Trophoblast cell (in vitro differentiated cells and primary cell): ENCODE data around the gene FCHSD2.

Experiments used
- DNase-seq, 2 donors: peaks; one replicate each; pipeline ENCODE4 v3.0.0-alpha.2; 2016
- H2AFZ ChIP-seq: 2 replicates; pipeline ENCODE4 v1.6.1; 2013; ENCODE audit warnings: low read length, moderate library complexity, mild to moderate bottlenecking; ENCODE audit not compliant: insufficient read depth, poor library complexity
- H2AK5ac ChIP-seq: 2 replicates; pipeline ENCODE4 v1.6.1; 2013; ENCODE audit warnings: mild to moderate bottlenecking, low read length
- H2BK120ac ChIP-seq: 2 replicates; pipeline ENCODE4 v1.6.1; 2013; ENCODE audit warnings: low read length, mild to moderate bottlenecking, moderate library complexity; ENCODE audit not compliant: insufficient read depth, poor library complexity
- H2BK12ac ChIP-seq: 2 replicates; pipeline ENCODE4 v1.6.1; 2013; ENCODE audit warnings: mild to moderate bottlenecking, low read length, moderate library complexity
- H2BK5ac ChIP-seq: 2 replicates; pipeline ENCODE4 v1.6.1; 2013; ENCODE audit warnings: low read length, low read depth, moderate library complexity, mild to moderate bottlenecking; ENCODE audit not compliant: poor library complexity
- H3K14ac ChIP-seq: 2 replicates; pipeline ENCODE4 v1.6.1; 2013; ENCODE audit warnings: mild to moderate bottlenecking, low read length
- H3K18ac ChIP-seq: 2 replicates; pipeline ENCODE4 v1.6.1; 2013; ENCODE audit warnings: mild to moderate bottlenecking, low read length
- H3K23ac ChIP-seq: 2 replicates; pipeline ENCODE4 v1.6.1; 2013; ENCODE audit warnings: low read length
- H3K27ac ChIP-seq: 2 replicates; pipeline ENCODE4 v1.5.1; 2013; ENCODE audit warnings: low read depth, mild to moderate bottlenecking, inconsistent platforms, low read length, moderate library complexity
- H3K27me3 ChIP-seq: 2 replicates; pipeline ENCODE4 v1.6.1; 2013; ENCODE audit warnings: inconsistent platforms, mild to moderate bottlenecking, low read length, moderate library complexity; ENCODE audit not compliant: insufficient read depth
- H3K36me3 ChIP-seq, 2 experiments: 1 replicate in 1 of 2; 2 replicates in 1 of 2; pipeline ENCODE4 v1.6.1; 2013; ENCODE audit warnings: low read length in 2 of 2, mild to moderate bottlenecking in 2 of 2, moderate library complexity in 1 of 2; ENCODE audit not compliant: insufficient read depth in 2 of 2, control insufficient read depth in 1 of 2
- H3K4ac ChIP-seq: 2 replicates; pipeline ENCODE4 v1.6.1; 2013; ENCODE audit warnings: low read depth, mild to moderate bottlenecking, low read length, moderate library complexity
- H3K4me1 ChIP-seq, 2 experiments: 1 replicate in 1 of 2; 2 replicates in 1 of 2; pipeline ENCODE4 v1.6.1; 2013; ENCODE audit warnings: low read length in 2 of 2, mild to moderate bottlenecking in 2 of 2, moderate library complexity in 1 of 2; ENCODE audit not compliant: insufficient read depth in 2 of 2, control insufficient read depth in 1 of 2
- H3K4me2 ChIP-seq: 2 replicates; pipeline ENCODE4 v1.6.1; 2013; ENCODE audit warnings: inconsistent platforms, mild to moderate bottlenecking, low read length, moderate library complexity
- H3K4me3 ChIP-seq: 2 replicates; pipeline ENCODE4 v1.5.1; 2013; ENCODE audit warnings: mild to moderate bottlenecking, low read depth, low read length, inconsistent platforms
- H3K79me1 ChIP-seq: one replicate; pipeline ENCODE4 v1.6.1; 2013; ENCODE audit warnings: low read length
- H3K79me2 ChIP-seq: 2 replicates; pipeline ENCODE4 v1.6.1; 2013; ENCODE audit warnings: low read length, mild to moderate bottlenecking; ENCODE audit not compliant: control insufficient read depth, insufficient read depth, poor library complexity
- H3K9ac ChIP-seq: 2 replicates; pipeline ENCODE4 v1.6.1; 2013; ENCODE audit warnings: mild to moderate bottlenecking, low read length
- H3K9me3 ChIP-seq: 2 replicates; pipeline ENCODE4 v1.6.1; 2013; ENCODE audit warnings: low read depth, mild to moderate bottlenecking, control low read depth, inconsistent platforms, low read length; ENCODE audit not compliant: insufficient read depth
- H4K12ac ChIP-seq: 2 replicates; pipeline ENCODE4 v1.6.1; 2013; ENCODE audit warnings: low read depth, mild to moderate bottlenecking, low read length, moderate library complexity
- H4K8ac ChIP-seq: 2 replicates; pipeline ENCODE4 v1.6.1; 2013; ENCODE audit warnings: low read depth, mild to moderate bottlenecking, low read length, moderate library complexity
- H4K91ac ChIP-seq: one replicate; pipeline ENCODE4 v1.6.1; 2013; ENCODE audit warnings: low read depth, mild to moderate bottlenecking, low read length, moderate library complexity
- WGBS: extraction: QIAGEN DNeasy Blood & Tissue Kit; methylation state at CpG from one replicate; pipeline ENCODE4 v1.1.7; 2013; ENCODE audit warnings: missing lambda C conversion rate; ENCODE audit not compliant: insufficient read length, insufficient coverage; ENCODE audit errors: extremely low coverage; 5-methylcytosine and 5-hydroxymethylcytosine counted together

Gene FCHSD2

DNA sequence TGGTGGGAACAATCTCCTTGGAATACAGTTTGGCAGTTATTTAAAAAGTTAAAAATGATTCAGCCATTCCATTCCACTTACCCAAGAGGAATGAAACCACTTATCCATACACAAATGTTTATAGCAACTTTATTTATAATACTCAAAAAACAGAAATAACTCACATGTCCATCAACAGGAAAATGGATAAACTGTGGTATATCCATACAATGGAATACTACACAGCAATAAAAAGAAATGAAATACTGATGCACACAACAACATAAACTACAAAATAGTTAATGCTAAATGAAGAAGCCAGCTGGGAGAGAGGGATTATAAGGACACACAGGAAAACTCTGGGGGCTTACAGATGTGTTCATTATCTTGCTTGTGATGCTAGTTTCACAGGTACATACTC is 64.7 kb downstream of the FCHSD2 start:
- Histone ChIP-seq H2BK5ac (no peak overlapping the region), H3K79me1 (no peaks in the 10 kb centered on the region), H4K91ac (no peak overlapping the region), H2BK12ac (no peak overlapping the region), H4K12ac (no peak overlapping the region), H3K36me3 (peaks cover 0 to 2% of the 10 kb centered on the region in 2 experiments), H3K4me2 (no peak overlapping the region), H2AFZ (no peak overlapping the region), H3K18ac (no peak overlapping the region), H3K9me3 (no peaks in the 10 kb centered on the region), H3K79me2 (no peaks in the 10 kb centered on the region), H3K4ac (no peak overlapping the region), H3K23ac (no peak overlapping the region), H2AK5ac (no peak overlapping the region), H3K9ac (no peak overlapping the region), H2BK120ac (no peak overlapping the region), H3K4me3 (no peak overlapping the region), H3K27ac (no peak overlapping the region), H3K14ac (no peak overlapping the region), H3K27me3 (no peaks in the 10 kb centered on the region), H4K8ac (no peak overlapping the region), H3K4me1 (no peaks in the 10 kb centered on the region)
- no peak for DNase-seq

DNA sequence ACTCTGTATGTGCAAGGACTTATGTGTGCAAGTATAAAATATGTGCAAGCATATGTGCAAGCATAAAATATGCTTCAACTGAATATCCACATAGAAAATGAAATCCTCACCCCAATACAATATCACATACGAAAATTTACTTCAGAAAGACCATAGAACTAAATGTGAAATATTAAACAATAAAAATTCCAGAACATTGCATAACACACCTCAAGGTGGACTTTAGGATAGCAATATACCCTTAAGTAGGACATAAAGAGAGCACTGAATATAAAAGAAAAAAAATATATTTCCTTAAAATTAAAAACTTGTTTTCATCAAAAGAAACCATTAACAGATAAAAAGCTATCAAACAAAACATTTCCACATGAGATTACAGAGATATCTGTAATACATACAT is 67.8 kb downstream of the FCHSD2 start:
- Histone ChIP-seq H3K79me2 (no peaks in the 10 kb centered on the region), H2AFZ (no peak overlapping the region), H4K12ac (no peak overlapping the region), H4K91ac (no peak overlapping the region), H2BK12ac (no peak overlapping the region), H3K4me3 (no peak overlapping the region), H3K14ac (no peak overlapping the region), H3K36me3 (peaks cover 0 to 2% of the 10 kb centered on the region in 2 experiments), H3K27ac (no peak overlapping the region), H3K23ac (no peak overlapping the region), H4K8ac (no peak overlapping the region), H3K4ac (no peak overlapping the region), H2BK5ac (no peak overlapping the region), H3K79me1 (no peaks in the 10 kb centered on the region), H3K18ac (no peak overlapping the region), H3K9ac (no peak overlapping the region), H3K9me3 (no peaks in the 10 kb centered on the region), H3K27me3 (no peaks in the 10 kb centered on the region), H2BK120ac (no peak overlapping the region), H3K4me2 (no peak overlapping the region), H3K4me1 (no peaks in the 10 kb centered on the region), H2AK5ac (no peak overlapping the region)
- DNase-seq, result no peak
- WGBS, result no CpG with 5 or more reads among the region's 1 CpG

DNA sequence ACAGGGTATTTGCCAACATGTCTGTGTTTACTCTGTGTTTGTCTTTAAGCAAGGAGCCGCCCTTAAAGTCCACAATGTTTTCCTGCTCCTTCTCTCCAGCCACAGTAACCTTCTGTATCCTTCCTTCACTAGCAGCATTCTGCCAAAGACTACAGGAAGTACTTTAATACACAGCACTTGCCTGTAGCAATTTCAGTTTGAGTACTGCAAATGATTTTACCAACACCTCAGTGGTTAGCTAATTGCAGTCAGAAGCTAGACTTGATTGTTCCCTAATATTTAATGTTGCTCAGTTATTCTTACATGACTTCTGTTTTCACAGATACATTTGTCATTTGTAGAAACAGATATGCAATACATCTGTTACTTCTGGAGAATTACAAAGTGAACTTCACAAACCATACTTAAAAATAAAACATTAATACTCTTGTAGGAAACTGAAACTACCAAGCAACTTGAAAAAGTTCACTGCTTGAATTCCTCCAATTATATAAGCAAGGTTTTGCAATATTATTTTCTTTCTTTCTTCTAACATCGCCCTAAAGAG is 69.1 kb downstream of the FCHSD2 start:
- H3K4me1 ChIP-seq, result no peaks in the 10 kb centered on the region
- no peaks in the 10 kb centered on the region for H3K27me3 ChIP-seq
- no peaks in the 10 kb centered on the region for H3K79me2 ChIP-seq
- no peak overlapping the region for H2AK5ac ChIP-seq
- H2AFZ ChIP-seq, result no peak overlapping the region
- H3K14ac ChIP-seq, result no peak overlapping the region
- no peak overlapping the region for H3K18ac ChIP-seq
- no peak overlapping the region for H4K8ac ChIP-seq
- no peak overlapping the region for H3K23ac ChIP-seq
- H3K27ac ChIP-seq, result no peak overlapping the region
- peaks cover 0 to 2% of the 10 kb centered on the region in 2 experiments for H3K36me3 ChIP-seq
- WGBS, result no CpG with 5 or more reads among the region's 2 CpGs
- no peaks in the 10 kb centered on the region for H3K9me3 ChIP-seq
- H3K9ac ChIP-seq, result no peak overlapping the region
- H3K79me1 ChIP-seq, result no peaks in the 10 kb centered on the region
- H2BK12ac ChIP-seq, result no peak overlapping the region
- no peak overlapping the region for H3K4me3 ChIP-seq
- H3K4ac ChIP-seq, result no peak overlapping the region
- no peak overlapping the region for H2BK120ac ChIP-seq
- no peak overlapping the region for H2BK5ac ChIP-seq
- H3K4me2 ChIP-seq, result no peak overlapping the region
- no peak for DNase-seq
- no peak overlapping the region for H4K12ac ChIP-seq
- H4K91ac ChIP-seq, result no peak overlapping the region

DNA sequence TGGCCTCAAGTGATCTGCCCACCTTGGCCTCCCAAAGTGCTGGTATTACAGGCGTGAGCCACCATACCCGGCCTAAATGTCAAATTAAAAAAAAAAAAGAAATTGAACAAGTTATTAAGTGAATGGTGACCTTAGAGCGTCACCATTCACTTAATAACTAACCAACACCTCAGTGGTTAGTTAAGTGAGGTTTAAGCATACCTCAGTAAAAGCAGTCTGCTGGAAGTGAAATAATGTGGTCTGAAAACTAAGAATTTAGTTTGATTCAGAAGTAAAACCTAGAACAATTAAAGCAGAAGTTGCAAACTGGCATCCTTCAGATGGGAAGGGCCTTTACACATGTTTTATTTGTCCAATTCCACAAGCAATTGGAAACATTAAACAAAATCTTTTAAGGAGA is 71.5 kb downstream of the FCHSD2 start:
- H3K4me3 ChIP-seq, result no peak overlapping the region
- H2AK5ac ChIP-seq, result no peak overlapping the region
- H3K9me3 ChIP-seq, result no peaks in the 10 kb centered on the region
- no peak for DNase-seq
- no peak overlapping the region for H3K23ac ChIP-seq
- H3K79me2 ChIP-seq, result no peaks in the 10 kb centered on the region
- no peak overlapping the region for H4K12ac ChIP-seq
- no peak overlapping the region for H3K4me2 ChIP-seq
- WGBS, result no CpG with 5 or more reads among the region's 3 CpGs
- no peak overlapping the region for H3K9ac ChIP-seq
- no peaks in the 10 kb centered on the region for H3K36me3 ChIP-seq
- no peak overlapping the region for H2BK5ac ChIP-seq
- H3K4ac ChIP-seq, result no peak overlapping the region
- H3K14ac ChIP-seq, result no peak overlapping the region
- no peaks in the 10 kb centered on the region for H3K27me3 ChIP-seq
- no peak overlapping the region for H4K91ac ChIP-seq
- no peak overlapping the region for H3K18ac ChIP-seq
- no peaks in the 10 kb centered on the region for H3K79me1 ChIP-seq
- no peak overlapping the region for H2AFZ ChIP-seq
- H3K27ac ChIP-seq, result no peak overlapping the region
- no peak overlapping the region for H2BK12ac ChIP-seq
- no peak overlapping the region for H4K8ac ChIP-seq
- H2BK120ac ChIP-seq, result no peak overlapping the region
- H3K4me1 ChIP-seq, result no peaks in the 10 kb centered on the region
